SK-N-SH treated with all-trans-retinoic acid at 6 μM for 48 hours (cell line): ENCODE results near the gene HTT-AS.

Source experiments
- ATAC-seq: fragments of 200-7000 bp; cut with Tn5 transposase; 3 replicates; pipeline ENCODE4 v1.9.1; 2020; ENCODE audit warnings: mild to moderate bottlenecking, moderate library complexity
- ARNTL ChIP-seq: fragments of 450-650 bp; formaldehyde crosslinking; IDR thresholded peaks from 2 replicates; pipeline ENCODE4 v1.5.0; 2020; ENCODE audit warnings: low read depth, mild to moderate bottlenecking, moderate library complexity, borderline replicate concordance
- BACH2 ChIP-seq: fragments of 250-450 bp; sonication (Bioruptor Pico); IDR thresholded peaks from 2 replicates; pipeline ENCODE4 v1.9.0; 2021; ENCODE audit warnings: mild to moderate bottlenecking, borderline replicate concordance
- CREB5 ChIP-seq: fragments of 250-450 bp; sonication (Bioruptor Pico); IDR thresholded peaks from 2 replicates; pipeline ENCODE4 v1.5.1; 2020; ENCODE audit warnings: low read depth, mild to moderate bottlenecking, moderate library complexity
- CSDC2 ChIP-seq: fragments of 250-450 bp; sonication (Bioruptor Pico); IDR thresholded peaks from 2 replicates; pipeline ENCODE4 v1.5.0; 2020; ENCODE audit warnings: mild to moderate bottlenecking, moderate library complexity
- CSRNP3 ChIP-seq: fragments of 250-450 bp; sonication (Bioruptor Pico); IDR thresholded peaks from 2 replicates; pipeline ENCODE4 v1.5.1; 2021; ENCODE audit warnings: mild to moderate bottlenecking, moderate library complexity
- ESRRG ChIP-seq: fragments of 250-450 bp; sonication (Bioruptor Pico); IDR thresholded peaks from 2 replicates; pipeline ENCODE4 v1.6.1; 2021; ENCODE audit warnings: mild to moderate bottlenecking
- GLIS3 ChIP-seq: fragments of 250-450 bp; sonication (Bioruptor Pico); IDR thresholded peaks from 2 replicates; pipeline ENCODE4 v1.5.0; 2020; ENCODE audit warnings: mild to moderate bottlenecking, moderate library complexity
- ISL1 ChIP-seq: fragments of 250-450 bp; sonication (Bioruptor Pico); IDR thresholded peaks from 2 replicates; pipeline ENCODE4 v2.1.2; 2022; ENCODE audit warnings: mild to moderate bottlenecking, moderate library complexity
- OSR1 ChIP-seq: fragments of 250-450 bp; sonication (Bioruptor Pico); IDR thresholded peaks from 2 replicates; pipeline ENCODE4 v1.8.0; 2022; ENCODE audit warnings: moderate library complexity, mild to moderate bottlenecking, inconsistent platforms
- PATZ1 ChIP-seq: fragments of 250-450 bp; sonication (Bioruptor Pico); IDR thresholded peaks from 2 replicates; pipeline ENCODE4 v1.8.0; 2020; ENCODE audit warnings: mild to moderate bottlenecking, moderate library complexity, borderline replicate concordance
- POU6F1 ChIP-seq: fragments of 250-450 bp; sonication (Bioruptor Pico); IDR thresholded peaks from 2 replicates; pipeline ENCODE4 v1.8.0; 2021; ENCODE audit warnings: low read depth, mild to moderate bottlenecking, moderate library complexity, borderline replicate concordance
- RARB ChIP-seq: fragments of 250-450 bp; sonication (Bioruptor Pico); IDR thresholded peaks from 2 replicates; pipeline ENCODE4 v1.8.0; 2021; ENCODE audit warnings: mild to moderate bottlenecking, moderate library complexity
- SNAI2 ChIP-seq: fragments of 250-450 bp; sonication (Bioruptor Pico); IDR thresholded peaks from 2 replicates; pipeline ENCODE4 v1.5.0; 2020; ENCODE audit warnings: mild to moderate bottlenecking, moderate library complexity
- TCF4 ChIP-seq: fragments of 250-450 bp; sonication (Bioruptor Pico); IDR thresholded peaks from 2 replicates; pipeline ENCODE4 v1.8.0; 2021; ENCODE audit warnings: mild to moderate bottlenecking, moderate library complexity, borderline replicate concordance
- TOX ChIP-seq: fragments of 250-450 bp; sonication (Bioruptor Pico); IDR thresholded peaks from 2 replicates; pipeline ENCODE4 v1.8.0; 2021; ENCODE audit warnings: mild to moderate bottlenecking, moderate library complexity, borderline replicate concordance
- TSHZ2 ChIP-seq: fragments of 250-450 bp; sonication (Bioruptor Pico); IDR thresholded peaks from 2 replicates; pipeline ENCODE4 v1.5.0; 2020; ENCODE audit warnings: mild to moderate bottlenecking, moderate library complexity
- ZC3H10 ChIP-seq: fragments of 250-450 bp; sonication (Bioruptor Pico); IDR thresholded peaks from 2 replicates; pipeline ENCODE4 v1.5.1; 2021; ENCODE audit warnings: mild to moderate bottlenecking, moderate library complexity
- ZFP3 ChIP-seq: fragments of 250-450 bp; sonication (Bioruptor Pico); IDR thresholded peaks from 2 replicates; pipeline ENCODE4 v1.5.0; 2020; ENCODE audit warnings: mild to moderate bottlenecking, moderate library complexity
- ZFP30 ChIP-seq: fragments of 450-650 bp; formaldehyde crosslinking; IDR thresholded peaks from 2 replicates; pipeline ENCODE4 v1.5.0; 2022; ENCODE audit warnings: mild to moderate bottlenecking, moderate library complexity
- ZNF565 ChIP-seq: fragments of 450-650 bp; formaldehyde crosslinking; conservative IDR thresholded peaks from 2 replicates; pipeline ENCODE4 v1.5.0; 2020; ENCODE audit warnings: low read depth, mild to moderate bottlenecking, moderate library complexity
- ZNF70 ChIP-seq: fragments of 450-650 bp; formaldehyde crosslinking; IDR thresholded peaks from 2 replicates; pipeline ENCODE4 v1.5.0; 2020; ENCODE audit warnings: mild to moderate bottlenecking, moderate library complexity
- ZNF8 ChIP-seq: fragments of 450-650 bp; formaldehyde crosslinking; IDR thresholded peaks from 2 replicates; pipeline ENCODE4 v1.5.0; 2020; ENCODE audit warnings: mild to moderate bottlenecking, moderate library complexity

Gene HTT-AS

GRCh38 chr4:3112201-3112600, 37.9 kb upstream of the HTT-AS start:
- ATAC-seq, result no peak
- TF ChIP-seq RARB (no peak), ARNTL (CRISPR knock-in tag) (no peak), BACH2 (no peak), TOX (CRISPR knock-in tag) (no peak), ZNF70 (no peak), CSDC2 (CRISPR knock-in tag) (no peak), TSHZ2 (no peak)
- TF ChIP-seq, all 23 proteins: peak for 0

GRCh38 chr4:3111461-3111860, 37.1 kb upstream of the HTT-AS start:
- peak; percentile 48 for ATAC-seq
- TF ChIP-seq PATZ1 (CRISPR knock-in tag) (no peak), ZFP30 (CRISPR knock-in tag) (no peak), ZNF70 (no peak), CSRNP3 (CRISPR knock-in tag) (no peak), ZC3H10 (CRISPR knock-in tag) (no peak), CREB5 (CRISPR knock-in tag) (no peak), GLIS3 (no peak), ZFP3 (CRISPR knock-in tag) (no peak), ESRRG (no peak), BACH2 (no peak), ZNF8 (CRISPR knock-in tag) (no peak), ZNF565 (CRISPR knock-in tag) (no peak), TCF4 (CRISPR knock-in tag) (no peak), POU6F1 (CRISPR knock-in tag) (no peak), TOX (CRISPR knock-in tag) (no peak), SNAI2 (CRISPR knock-in tag) (no peak)

GRCh38 chr4:3108211-3108610, 33.9 kb upstream of the HTT-AS start:
- TF ChIP-seq TCF4 (CRISPR knock-in tag) (no peak), TOX (CRISPR knock-in tag) (no peak), TSHZ2 (no peak), BACH2 (no peak), ARNTL (CRISPR knock-in tag) (no peak), SNAI2 (CRISPR knock-in tag) (no peak), ESRRG (no peak), ZFP3 (CRISPR knock-in tag) (no peak), CSDC2 (CRISPR knock-in tag) (no peak), ZNF8 (CRISPR knock-in tag) (no peak), ISL1 (CRISPR knock-in tag) (no peak), ZC3H10 (CRISPR knock-in tag) (no peak), GLIS3 (no peak), POU6F1 (CRISPR knock-in tag) (no peak), OSR1 (CRISPR knock-in tag) (no peak)
- ATAC-seq, result no peak
